ENCODE results near the gene SLC36A4.
"Not testable (repeated sequence)": the region's sequence is repeated elsewhere in the genome, so short reads cannot be mapped to it uniquely, and the experiment has no call there.

Gene SLC36A4

DNA sequence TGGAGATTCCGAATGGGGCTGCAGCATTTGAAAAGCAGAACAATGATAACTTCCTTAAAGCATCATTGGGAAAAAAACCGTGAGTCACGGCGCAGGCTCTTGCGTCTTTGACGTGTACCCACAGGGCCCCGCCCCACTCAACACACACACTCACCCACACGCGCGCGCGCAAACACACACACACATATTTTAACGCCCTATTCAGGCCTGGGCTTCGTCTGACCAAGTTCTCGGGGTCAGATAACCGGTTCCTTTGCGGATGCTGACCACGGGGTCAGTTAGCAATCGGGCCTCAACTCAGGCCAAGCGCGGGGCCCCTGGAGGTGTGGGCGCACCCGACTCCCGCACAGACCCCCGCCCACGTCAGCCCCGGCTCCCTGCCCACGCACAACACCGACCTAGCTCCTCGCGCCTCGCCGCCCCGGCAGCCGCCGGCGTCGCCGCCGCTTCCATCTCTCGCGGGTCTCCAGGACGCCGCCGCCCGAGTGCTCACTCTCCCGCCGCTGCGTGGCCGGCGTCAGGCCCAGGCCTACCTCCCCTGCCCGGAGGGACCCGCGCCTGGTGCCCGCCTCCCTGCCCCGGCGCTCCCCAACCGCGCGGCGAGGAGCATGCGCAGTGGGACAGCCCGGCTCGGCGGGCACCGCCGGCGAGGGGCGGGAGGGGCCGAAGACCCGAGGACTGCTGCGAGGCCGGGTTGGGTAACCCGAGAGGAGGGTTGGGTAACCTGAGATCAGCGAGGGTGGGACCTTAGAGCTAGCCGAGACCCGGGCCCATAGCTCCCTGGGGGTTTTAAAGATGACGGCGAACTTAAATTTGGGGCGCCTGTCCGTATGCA, at the start of gene SLC36A4:
Gene SLC36A4 (minus strand): TSS at position 612 of the 835 bp plus-strand sequence. CDS start 159 bp downstream, at position 453.
- Histone ChIP-seq H3K36me3 (no peaks in the 10 kb centered on the region), H3K27ac (peak within 1 kb of the TSS; percentile 93 to 94), H3K4me3 (peak within 1 kb of the TSS; percentile 75 to 94), H3K4me1 (peaks cover 0 to 8% (median 2%) of the 10 kb centered on the region in 4 donors), H3K9me3 (no peaks in the 10 kb centered on the region), H3K27me3 (no peaks in the 10 kb centered on the region)
- TF ChIP-seq, protein P1, sequence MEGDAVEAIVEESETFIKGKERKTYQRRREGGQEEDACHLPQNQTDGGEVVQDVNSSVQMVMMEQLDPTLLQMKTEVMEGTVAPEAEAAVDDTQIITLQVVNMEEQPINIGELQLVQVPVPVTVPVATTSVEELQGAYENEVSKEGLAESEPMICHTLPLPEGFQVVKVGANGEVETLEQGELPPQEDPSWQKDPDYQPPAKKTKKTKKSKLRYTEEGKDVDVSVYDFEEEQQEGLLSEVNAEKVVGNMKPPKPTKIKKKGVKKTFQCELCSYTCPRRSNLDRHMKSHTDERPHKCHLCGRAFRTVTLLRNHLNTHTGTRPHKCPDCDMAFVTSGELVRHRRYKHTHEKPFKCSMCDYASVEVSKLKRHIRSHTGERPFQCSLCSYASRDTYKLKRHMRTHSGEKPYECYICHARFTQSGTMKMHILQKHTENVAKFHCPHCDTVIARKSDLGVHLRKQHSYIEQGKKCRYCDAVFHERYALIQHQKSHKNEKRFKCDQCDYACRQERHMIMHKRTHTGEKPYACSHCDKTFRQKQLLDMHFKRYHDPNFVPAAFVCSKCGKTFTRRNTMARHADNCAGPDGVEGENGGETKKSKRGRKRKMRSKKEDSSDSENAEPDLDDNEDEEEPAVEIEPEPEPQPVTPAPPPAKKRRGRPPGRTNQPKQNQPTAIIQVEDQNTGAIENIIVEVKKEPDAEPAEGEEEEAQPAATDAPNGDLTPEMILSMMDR (IDR thresholded peaks at IDR 0.05), result no peak
- intact Hi-C loops (cut with DNase I; ENCODE audit: low total_unique reads), result no loop called here
- peak; percentile 95 to 96 for DNase-seq

DNA sequence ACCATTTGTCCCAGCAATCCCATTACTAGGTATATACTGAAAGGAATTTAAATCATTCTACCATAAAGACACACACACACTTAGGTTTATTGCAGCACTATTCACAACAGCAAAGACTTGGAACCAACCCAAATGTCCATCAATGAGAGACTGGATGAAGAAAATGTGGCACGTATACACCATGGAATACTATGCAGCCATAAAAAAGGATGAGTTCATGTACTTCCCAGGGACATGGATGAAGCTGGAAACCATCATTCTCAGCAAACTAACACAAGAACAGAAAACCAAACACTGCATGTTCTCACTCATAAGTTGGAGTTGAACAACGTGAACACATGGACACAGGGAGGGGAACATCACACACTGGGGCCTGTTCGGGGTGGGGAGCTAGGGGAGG, 49.0 kb upstream of the SLC36A4 start:
- H3K27me3 ChIP-seq; H3K36me3 ChIP-seq; H3K9me3 ChIP-seq; DNase-seq; intact Hi-C loops (cut with DNase I; ENCODE audit: low total_unique reads); H3K27ac ChIP-seq; H3K4me3 ChIP-seq: not testable (repeated sequence)
- peaks cover 0 to 19% (median 4%) of the 10 kb centered on the region in 4 donors for H3K4me1 ChIP-seq

DNA sequence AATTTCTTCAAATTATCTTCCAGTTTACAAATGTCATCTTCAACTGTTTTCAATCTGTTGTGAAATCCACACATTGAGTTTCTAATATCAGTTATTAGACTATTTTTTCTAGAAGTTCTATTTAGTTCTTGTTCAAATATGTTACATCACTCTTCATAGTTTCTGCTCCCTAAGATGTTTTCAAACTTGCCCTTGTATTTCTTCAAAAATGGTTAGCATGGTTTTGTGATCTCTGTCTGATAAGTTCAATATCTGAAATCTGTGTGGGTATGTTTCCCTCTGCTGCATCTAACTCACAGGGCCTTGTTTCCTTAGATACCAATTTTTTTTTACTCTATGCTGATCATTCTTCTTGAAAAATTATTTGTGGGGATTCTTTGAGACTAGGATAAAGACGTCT, 46.2 kb upstream of the SLC36A4 start:
- H3K27me3 ChIP-seq, result no peaks in the 10 kb centered on the region
- no peak overlapping the region for H3K4me3 ChIP-seq
- no peak for DNase-seq
- intact Hi-C loops (cut with DNase I; ENCODE audit: low total_unique reads), result no loop called here
- H3K27ac ChIP-seq, result no peak overlapping the region
- H3K4me1 ChIP-seq, result peaks cover 0 to 4% (median under 1%) of the 10 kb centered on the region in 4 donors
- H3K36me3 ChIP-seq, result no peaks in the 10 kb centered on the region
- TF ChIP-seq, protein P1 (IDR thresholded peaks at IDR 0.05), result no peak
- no peaks in the 10 kb centered on the region for H3K9me3 ChIP-seq

DNA sequence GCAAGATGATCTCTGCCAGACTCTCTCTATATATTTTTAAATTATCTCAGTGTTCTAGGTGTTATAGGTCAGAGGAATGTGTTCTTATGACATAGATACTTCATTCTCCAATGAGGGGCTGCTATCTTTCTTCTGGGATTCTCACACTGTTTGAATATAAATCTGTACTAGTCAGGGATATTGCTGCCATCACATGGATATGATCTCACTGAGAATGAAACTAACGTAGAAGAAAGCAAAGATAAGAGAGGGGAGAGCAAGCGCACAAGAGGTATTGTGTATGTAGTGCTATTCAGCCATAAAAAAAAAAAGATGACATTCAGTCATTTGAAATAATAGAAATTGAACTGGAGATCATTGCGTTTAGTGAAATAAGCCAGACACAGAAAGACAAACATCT, 42.2 kb upstream of the SLC36A4 start:
- peaks cover 0 to 9% of the 10 kb centered on the region in 2 donors for H3K27me3 ChIP-seq
- DNase-seq, result no peak
- intact Hi-C loops (cut with DNase I; ENCODE audit: low total_unique reads), result no loop called here
- no peaks in the 10 kb centered on the region for H3K36me3 ChIP-seq
- no peak overlapping the region for H3K27ac ChIP-seq
- H3K4me1 ChIP-seq, result no peaks in the 10 kb centered on the region
- H3K9me3 ChIP-seq, result no peaks in the 10 kb centered on the region
- TF ChIP-seq, protein P1 (IDR thresholded peaks at IDR 0.05), result no peak
- no peak overlapping the region for H3K4me3 ChIP-seq

DNA sequence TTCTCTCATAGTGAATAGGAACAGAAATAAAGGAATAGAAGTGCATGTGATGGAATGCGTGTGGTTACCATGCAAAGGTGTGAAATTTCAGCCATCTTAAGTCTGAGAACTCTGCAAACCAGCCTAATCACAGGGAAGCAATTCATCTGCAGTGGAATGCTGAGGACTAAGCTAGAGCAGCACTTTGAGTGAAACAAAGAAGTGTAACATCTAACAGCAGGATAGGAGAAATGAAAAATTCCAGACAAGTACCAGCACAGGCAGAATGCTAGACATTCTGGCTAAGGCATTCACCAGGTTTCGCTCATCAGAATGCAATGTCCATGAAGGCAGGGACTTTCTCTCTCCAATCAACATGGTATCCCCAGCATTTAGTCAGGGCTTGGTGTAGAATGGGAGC, 41.2 kb upstream of the SLC36A4 start:
- no peaks in the 10 kb centered on the region for H3K9me3 ChIP-seq
- no peaks in the 10 kb centered on the region for H3K36me3 ChIP-seq
- DNase-seq, result no peak
- H3K4me3 ChIP-seq, result no peak overlapping the region
- H3K4me1 ChIP-seq, result no peaks in the 10 kb centered on the region
- TF ChIP-seq, protein P1 (IDR thresholded peaks at IDR 0.05), result no peak
- intact Hi-C loops (cut with DNase I; ENCODE audit: low total_unique reads), result no loop called here
- H3K27ac ChIP-seq, result no peak overlapping the region
- peaks cover 0 to 14% of the 10 kb centered on the region in 2 donors for H3K27me3 ChIP-seq

Measured in tibial artery (tissue), 4 donors.